ENCODE results near the gene EXOSC6.
"Not testable (repeated sequence)": the region's sequence is repeated elsewhere in the genome, so short reads cannot be mapped to it uniquely, and the experiment has no call there.

Gene EXOSC6

GRCh38 chr16:70198230-70198629 lies 53.5 kb downstream of the EXOSC6 start:
- DNase-seq: not testable (repeated sequence)

DNA sequence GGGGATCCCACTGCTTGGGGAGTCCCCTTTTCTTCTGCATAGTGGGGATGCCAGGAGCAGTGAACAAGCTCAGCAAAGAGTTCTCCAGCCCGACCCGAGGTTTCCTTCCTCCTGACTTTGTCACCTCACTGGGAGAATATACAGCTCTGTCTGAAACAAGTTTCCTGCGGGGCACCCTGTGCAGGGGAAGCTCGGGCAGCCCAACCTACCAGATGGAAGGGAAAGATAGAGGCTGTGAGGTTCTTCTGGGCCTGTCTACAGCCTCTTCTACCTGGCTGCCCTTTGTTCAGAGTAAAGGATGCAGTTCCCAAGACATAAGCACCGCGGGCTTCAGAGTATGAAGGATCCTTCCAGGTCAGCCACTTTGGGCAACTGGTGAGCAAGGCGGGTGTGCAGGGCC lies 54.1 kb downstream of the EXOSC6 start:
- not testable (repeated sequence) for DNase-seq
